HG03045 (cell line): Measurements from ENCODE around the gene NRXN2.

Source experiments
- ATAC-seq: cut with Tn5 transposase; IDR thresholded peaks from one replicate; pipeline ENCODE4 v1.9.1; 2021; ENCODE audit warnings: mild to moderate bottlenecking, moderate library complexity; ENCODE audit not compliant: unreplicated experiment

The NRXN2 gene

DNA sequence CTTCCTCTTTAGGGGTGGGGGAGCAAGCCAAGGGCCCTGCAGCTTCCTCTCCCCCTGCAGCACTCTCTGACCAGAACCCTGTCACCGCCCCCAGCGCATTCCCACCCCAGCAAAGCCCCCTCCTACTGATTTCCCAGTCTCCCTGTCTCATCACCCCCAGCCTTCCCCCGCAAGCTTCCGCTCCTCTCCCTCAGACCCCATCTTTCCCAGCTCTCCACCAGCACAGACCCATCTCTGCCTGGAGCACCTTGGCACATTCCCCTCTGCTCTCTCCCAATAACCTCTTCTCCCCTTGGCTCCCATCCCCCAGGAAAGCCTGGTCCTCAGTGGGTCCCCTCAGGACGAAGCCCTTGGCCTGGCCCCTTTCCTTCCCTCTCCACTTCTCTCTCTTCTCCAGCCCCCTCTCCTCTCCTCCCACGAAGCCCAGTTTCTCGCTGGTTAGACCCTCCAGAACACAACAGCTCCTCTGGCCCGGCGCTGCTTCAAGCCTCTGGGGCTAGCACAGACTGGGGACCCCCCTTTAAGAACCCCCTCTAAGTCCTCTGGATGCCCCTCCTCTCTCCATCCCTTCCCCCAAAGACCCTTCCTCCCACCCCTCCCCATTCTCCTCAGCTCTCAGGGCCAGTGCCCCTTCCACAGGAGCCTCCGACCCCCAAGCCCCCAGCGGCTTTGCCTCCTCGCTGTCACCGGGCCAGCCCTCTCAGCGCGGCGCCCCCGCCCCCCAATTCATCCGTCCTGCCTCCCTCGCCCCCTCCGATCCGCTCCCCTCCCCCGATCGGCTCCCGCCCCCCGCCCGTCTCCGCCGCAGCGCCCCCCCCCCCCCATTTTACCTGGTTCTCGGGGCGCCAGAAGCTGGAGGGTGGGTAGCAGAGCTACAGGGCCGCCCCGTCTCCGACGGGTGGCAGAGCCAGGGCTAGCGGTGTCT lies 594 bp downstream of the NRXN2 start:
- ATAC-seq = no peak

DNA sequence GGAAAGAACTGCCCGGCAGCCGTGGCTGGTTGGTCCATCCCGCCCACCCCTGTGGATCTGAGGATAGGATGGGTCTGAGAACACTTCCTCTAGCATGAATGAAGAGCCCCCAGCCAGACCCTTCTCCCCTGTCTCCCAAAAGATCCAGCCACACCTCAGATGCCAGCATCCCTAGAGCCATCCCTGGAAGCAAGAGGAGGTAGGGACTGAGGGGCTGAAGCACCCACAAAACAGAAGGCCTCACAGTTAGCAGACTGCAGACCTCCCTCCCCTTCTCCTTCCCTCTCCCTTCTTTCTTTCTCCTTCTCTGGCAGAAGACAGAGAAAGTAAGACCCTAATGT lies 1.7 kb downstream of the NRXN2 start:
- no peak for ATAC-seq

DNA sequence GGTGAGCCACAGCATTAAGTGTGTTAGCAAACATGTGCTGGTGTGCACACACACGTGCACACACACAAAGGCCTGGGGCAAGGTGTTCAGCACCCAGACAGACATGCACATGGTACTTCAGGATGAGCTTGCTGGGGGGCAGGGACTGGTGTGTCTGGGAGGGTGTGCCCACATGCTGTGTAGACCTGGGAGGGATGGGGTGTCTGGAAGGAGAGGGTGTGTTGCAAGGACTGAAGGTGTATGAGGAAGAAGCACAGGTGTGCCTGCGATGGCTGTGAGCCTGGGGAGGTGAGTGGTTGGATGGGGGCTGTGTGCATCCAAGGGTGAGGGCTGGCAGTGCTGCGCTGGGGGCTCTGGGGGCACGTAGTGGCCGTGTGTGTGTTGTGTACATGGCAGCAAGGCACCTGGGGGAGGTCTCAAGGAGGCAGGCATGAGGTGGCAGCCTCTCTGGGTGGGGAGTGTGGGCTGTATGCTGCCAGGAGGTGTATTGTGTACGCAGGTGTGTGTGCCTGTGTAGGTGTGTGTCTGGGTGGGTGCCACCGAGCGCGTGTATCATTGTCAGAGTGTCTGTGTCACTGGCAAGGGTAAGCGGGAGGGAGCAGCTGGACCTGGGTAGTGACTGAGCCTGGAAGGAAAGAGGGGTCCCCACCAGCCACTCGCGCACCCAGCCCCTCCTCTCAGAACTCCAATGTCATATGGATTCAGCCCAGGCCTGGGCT lies 2.2 kb downstream of the NRXN2 start:
- no peak for ATAC-seq

DNA sequence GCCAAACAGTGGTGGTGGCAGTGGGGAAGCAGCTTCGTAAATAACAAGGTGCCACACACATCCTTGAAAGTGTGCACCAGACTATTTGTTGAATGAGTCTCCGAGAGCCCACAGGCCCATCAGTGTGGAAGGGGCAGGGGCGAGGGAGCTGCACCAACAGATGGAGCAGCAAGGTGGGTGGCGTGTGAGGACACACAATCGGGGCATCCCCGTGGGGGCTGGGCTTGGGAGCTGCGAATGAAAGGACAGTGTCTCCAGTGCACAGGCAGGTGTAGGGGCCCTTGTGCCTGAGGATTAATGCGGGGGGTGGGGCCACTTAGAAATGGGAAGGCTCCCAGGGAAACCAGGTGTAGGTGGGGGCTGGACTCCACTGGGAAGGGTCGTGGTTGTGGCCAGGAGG lies 2.8 kb downstream of the NRXN2 start:
- no peak for ATAC-seq

DNA sequence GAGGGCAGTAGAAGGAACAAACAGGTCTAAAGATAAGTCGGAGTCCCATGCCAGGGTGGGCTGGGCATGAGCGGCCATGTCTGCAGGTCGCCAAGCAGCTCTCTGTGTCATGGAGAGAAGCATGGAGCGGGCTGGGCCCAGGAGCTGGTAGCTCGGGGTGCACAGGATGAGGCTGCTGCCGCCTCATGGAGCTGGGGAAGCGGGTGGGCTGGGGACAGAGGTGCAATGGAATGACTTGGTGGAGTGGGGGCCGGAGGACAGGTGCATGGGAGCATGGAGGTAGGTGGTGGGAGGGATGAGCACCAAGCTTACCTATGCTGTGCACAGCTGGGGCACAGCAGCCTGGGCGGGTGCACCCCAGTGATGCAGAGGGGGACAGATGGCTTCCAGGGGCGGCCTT lies 3.6 kb downstream of the NRXN2 start:
- ATAC-seq = no peak

DNA sequence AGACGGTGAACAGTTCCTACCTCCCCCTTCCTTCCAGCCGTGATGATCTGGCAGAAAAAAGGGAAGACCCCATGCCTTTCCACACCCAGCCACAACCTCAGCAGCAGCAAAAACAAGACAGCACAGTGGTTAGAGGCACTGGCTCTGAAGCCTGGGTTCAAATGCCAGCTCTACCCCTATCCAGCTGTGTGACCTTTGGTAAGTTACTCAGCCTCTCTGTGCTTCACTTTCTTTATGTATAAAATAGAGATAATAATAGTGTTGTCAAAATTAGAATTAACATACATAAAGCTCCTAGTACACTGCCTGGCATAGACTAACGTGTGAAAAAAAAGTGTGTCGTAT lies 4.2 kb downstream of the NRXN2 start:
- ATAC-seq = no peak

DNA sequence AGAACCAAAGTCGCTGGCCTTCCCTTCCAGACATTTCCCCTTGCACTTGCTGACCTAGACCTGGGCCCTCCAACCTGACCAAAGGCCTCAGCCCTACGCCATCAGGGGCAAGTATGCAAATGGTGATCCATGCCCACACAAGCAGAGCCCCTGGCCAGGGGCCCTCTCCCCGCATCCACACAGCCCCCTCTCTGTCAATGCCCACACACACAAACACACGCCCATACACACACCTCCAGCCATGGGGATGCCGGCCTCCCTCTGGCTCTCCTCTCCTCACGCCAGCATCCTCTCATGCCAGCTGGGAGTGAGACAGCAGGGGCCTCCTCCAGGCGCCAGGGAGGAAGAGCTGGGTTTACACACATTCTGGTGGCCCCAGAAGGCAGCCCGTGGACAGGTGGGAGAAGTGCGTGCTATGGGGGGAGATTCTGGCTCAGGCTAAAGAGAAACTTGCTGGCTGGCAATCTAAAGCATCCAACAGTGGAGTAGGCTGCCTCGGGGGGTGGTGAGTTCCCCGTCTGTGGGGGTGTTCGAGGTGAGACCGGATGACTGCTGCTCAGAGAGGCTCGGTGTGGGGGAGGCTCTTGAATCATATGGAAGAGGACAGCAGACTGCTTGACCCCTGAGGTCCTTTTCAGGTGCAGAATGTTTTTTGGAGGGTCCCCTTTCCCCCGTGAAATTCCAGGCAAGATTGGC lies 4.8 kb downstream of the NRXN2 start:
- ATAC-seq = no peak

DNA sequence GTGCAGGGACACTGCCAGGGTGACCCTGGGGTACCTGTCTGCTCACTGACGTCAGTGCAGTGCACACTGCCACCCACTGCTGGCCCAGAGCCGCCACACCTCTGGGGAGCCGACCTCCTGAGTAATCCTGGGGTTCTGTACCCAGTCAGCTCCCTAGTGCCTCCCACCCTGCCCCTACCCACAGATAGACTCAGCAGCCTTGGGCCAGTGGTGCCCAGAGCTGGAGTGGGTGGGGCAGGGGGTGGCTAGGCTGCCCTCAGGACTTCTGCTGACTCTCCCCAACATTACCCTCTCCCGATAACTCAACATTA lies 5.8 kb downstream of the NRXN2 start:
- ATAC-seq = no peak

DNA sequence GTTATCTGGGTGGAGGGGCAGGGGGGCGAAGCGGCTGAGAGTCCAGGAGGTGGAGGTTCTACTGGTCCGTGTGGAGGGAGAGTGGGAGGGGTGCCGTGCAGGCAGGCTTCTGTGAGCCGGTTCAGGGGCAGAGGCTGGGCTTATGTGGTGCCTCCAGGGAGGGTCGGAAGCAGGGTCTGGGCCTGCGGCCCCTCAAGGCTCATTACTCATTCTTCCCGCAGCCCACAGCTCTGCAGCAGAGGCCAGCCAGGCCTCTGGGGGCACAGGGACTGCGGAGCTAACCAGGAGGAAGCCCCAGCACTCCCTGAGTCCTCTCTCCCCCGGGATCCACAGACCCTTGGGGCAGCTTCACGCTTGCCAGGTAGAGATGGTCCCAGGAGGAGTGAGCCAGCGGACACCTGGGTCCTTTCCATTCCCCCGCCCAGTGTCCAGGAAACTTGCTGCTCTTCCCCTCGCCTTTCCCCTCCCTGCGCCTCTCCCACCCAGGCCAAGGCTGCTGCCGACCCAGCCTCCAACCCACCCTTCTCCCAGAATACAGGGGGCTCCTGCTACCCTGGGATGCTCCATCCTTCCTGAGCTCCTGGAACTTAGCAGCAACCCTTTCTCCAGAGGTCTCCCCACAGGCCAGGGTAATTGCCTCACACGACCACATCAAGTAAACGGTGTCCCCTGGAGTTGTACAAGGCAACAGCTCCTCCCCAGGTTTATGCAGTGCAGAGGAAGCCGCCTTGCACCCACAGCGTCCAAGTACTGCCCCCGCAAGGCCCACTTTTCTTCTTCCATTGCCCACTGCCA lies 6.3 kb downstream of the NRXN2 start:
- ATAC-seq = no peak

DNA sequence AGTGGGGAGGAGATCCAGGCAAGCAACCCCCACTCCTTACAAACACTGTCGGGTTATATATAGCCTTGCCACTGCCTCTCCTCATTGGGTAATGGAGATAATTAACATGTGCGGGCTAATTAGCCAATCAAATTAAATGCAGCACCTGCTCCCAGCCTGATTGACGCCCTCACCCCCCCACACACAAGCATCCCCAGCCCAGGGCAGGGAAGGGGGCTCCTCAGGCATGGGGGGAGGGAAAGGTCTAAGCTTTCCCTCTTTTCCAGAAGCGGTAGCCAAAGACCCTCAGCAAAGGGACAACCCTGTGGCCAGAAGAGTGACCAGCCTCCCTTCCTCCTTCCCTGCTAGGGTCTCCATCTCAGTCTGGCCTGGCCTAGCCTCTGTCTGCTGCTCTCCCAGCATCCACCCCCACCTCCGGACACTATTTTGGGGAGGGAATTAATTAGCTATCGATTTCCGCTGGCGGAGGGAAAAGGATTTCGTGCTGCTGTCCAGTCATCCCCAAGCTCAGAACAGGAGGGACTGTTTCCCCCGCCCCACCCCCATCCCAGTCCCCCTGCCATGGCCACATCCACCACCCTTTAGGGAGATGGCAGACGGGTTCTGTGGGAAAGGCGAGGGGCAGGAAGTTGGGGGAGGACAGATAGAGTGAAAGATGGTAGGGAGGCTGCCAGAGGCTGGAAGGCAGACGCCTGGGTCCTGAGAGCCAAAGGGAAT lies 7.1 kb downstream of the NRXN2 start:
- ATAC-seq = no peak

DNA sequence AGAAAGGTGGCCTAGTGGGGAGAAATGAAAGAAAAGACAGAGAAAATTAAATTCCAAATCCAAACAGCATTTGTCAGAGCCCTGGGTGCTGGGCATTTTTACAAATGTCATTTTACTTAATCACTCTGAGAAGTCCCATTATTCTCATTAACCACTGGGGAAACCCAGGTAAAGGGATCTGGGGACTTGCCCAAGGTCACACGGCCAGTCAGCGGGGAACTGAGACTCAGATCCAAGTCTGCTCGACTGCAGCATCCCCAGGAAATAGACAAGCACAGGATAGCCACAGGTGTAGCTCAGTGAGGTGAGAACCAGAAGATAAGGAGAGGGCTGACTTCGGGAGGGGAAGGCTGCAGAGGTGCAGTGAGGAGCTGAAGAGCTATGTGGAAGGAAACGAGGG lies 7.9 kb downstream of the NRXN2 start:
- ATAC-seq = no peak

DNA sequence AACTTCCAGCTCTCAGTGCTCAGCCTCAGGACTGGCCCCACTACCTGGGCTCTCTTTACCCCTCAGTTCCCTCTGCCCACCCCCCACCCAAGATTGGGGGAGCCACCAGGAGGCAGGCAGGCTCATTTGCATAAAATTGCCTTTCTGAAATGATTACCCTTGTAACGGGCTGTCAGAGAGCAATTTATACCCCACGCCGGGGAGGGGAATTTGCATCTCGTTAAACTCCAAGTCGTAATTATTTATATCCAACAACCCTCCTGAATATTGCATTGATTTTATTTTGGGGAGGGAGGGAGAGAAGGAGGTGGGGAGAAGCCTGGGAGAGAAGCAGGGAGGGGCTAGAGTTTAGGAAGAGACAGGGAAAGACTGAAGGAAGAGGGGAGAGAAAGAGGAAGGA lies 8.3 kb downstream of the NRXN2 start:
- ATAC-seq = no peak

DNA sequence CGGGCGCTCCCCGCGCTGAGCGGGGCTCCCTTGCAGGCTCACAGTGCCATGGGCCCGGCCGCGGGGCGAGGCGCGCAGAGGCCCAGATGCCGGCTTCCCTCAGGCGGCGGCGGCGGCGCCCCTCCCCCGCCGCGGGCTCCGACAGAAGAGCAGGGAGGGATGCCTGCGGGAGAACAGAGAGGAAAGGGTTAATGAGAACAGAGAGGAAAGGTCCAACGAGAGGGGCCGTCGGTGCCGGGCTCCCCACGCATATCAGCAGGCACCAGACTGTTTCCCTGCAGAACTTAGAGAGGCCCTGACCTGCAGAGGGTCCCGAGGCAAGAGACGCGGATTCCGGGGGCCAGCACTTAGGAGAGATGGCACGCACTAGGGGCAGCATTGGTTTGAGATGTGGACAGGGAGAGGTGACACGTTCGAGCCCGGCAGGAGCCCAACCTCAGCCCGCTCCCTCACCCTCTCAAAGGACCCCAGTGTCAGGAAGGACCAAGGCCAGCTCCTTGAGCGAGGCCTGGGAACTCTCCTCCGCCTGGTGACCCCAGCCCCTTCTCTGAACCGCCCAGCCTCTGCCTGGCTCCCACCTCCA lies 9.1 kb downstream of the NRXN2 start:
- no peak for ATAC-seq

DNA sequence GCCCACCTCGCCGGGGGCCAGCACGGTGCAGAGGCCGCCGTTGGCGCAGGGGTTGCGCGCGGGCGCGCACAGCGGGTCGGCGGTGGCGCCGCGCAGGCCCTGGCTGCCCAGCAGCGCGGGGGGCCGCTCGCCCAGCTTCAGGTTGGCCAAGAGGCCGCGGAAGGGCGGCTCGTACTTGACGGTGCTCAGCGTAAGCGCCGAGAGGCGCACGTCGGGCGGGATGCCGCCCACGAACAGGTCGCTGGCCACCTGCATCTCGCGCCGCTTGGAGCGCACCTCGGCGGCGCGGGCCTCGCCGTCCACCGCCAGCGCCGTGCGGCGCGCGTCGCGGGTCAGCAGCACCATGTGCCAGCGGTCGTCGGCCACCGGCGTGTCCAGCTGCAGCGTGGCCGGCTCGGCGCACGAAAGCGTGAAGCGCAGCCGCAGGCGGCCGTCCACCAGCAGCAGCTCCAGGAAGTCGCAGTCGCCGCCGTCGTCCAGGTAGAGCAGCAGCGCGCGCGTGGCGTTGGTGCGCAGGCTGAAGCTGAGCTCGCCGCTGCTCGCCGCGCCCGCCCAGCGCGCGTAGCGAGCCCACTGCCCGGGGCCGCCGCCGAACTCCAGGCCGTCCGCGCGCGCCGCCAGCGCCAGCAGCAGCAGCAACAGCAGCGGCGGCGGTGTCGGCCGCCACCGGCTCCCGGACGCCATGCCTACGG lies 9.8 kb downstream of the NRXN2 start:
- ATAC-seq = no peak

DNA sequence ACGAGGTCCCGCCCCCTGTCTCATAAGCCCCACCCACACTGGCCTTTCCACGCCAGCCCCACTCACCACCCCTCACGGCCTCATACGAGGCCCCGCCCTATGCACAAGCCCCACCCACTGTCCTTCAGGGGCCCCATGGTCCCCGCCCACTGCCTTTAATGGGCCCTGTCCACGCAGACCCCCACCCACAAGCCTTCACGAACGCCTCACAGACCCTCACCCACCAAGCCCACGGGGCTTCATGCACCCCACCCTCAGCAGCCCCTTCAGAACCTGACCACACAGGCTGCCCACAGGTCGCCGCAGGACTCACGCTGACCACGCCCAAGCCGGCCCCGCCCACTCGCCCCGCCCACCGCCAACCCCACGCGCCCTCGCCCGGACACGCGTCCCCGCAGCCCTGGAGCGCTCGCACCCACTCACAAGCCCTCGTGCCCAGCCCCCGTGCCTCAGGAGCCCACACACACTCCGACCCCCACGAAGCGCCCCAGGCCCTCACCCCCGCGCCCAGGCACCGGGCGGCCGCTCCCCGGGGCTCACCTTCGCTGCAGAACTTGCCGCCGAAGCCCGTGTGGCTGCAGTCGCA lies 10.5 kb downstream of the NRXN2 start:
- no peak for ATAC-seq

DNA sequence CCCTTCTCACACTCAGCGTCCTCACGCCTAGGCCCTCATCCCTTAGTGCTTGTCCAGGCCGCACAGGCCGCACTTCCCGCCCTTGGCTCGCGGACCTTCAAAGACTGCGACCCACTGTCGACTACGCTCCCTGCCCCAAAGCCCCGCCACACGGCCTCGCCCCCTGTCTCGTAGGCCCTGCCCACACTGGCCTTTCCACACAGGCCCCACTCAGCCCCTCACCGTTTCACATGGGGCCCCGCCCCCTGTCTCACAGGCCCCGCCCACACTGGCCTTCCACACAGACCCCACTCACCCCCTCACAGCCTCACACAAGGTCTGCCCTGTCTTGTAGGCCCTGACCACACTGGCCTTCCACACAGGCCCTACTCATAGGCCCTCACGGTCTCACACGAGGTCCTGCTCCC lies 11.0 kb downstream of the NRXN2 start:
- no peak for ATAC-seq

DNA sequence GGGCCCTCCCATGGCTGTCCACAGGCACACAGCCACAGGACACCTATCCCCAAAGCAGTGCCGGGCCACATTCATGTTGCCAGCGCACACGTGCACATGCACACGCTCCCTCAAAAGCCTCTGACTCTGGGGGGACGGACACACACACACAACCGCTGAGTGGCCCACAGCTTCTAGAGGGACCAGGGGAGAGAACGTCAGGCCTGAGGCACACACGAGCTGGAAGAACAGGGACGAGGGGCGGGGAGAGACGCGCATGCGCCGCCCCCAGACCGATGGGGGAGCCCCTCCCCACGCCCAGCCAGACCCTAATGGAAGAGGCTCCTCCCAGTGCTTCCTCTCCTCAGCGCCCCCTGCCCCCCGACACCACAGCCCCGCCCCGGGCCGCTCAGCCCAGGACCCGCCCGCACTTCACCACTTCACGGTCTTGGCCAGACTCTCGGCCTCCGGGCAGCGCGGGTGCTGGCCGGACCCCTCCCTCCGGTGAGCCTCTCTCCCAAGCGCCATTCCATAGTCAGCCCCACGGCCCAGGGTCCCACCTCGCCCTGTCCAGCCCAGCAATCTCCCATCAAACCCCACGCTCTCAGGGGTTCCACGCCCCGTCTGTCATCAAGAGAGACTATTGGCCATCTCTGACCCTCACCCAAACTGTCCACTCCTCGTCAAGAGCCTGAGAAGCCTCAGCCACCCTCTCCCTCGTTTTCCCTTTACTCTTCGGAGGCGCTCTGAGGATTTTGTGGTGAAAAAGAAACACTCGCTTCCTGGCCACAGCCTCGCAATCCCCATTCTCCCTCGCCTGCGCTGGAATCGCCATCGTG lies 11.7 kb downstream of the NRXN2 start:
- ATAC-seq = no peak

DNA sequence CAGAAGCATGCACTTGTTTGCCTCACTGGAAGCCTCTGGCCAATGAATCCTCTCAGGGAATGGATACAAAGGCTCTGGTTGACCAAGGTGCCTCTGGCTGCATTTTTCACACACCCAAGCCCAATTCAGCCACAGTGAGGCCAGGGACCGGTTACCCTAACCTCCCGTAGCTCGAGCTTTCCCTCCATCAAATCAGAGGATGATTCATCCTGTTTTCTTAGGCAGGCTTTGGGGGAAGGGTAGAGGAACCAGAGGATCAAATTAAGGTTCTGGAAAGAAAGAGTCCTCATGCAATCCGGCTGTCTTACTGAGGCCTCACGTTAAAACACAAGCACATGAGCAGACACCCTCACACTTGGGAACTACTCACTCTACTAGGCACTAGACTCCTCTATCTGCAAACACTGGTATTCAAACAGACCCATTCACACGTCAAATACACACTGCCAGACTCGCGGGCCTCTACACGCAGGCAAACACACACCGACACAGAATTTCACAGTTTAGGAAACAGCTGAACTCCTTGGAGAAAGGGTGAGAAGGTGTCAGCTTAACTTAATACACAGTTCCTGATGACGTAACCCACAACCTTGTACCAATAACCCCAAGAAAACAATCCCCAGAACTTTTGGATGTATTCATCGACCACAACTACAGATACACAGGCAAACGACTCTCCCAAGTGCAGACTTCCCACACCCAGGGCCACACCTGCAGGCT lies 12.4 kb downstream of the NRXN2 start:
- no peak for ATAC-seq
